Measurements from ENCODE around the gene DOCK2. TPM values are rescaled to one million over a fixed set of nuclear protein-coding genes. Genes with fewer than 3 reads are reported as not detected.
"Not testable (repeated sequence)": the region's sequence is repeated elsewhere in the genome, so short reads cannot be mapped to it uniquely, and the experiment has no call there.

The DOCK2 gene
- total RNA-seq, 1 experiment from 2014 or later, result 0.26 TPM

DNA sequence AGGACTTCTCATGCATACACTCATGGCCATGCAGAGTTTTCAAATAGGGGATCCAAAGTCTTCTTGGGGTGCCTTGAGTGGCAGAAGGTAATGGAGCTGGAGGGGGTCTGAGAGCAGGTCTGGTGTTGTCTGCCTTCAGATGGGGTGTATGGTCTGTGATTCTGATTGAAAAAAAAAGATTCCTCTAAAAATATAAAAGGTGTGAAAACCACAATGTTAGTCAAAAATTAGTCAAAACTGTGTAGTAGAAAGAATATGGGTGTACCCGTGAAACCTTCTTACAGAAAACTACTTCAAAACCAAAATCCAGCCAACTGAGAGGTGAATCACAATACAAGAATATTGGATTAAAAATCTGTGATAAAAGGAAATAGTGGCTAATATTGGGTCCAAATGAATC lies 20.1 kb downstream of the DOCK2 start:
- ATAC-seq (no peak), DNase-seq (no peak)
- Histone ChIP-seq H3K79me2 (ENCODE audit: low read length) (no peaks in the 10 kb centered on the region), H3F3A (ENCODE audit: low read length, unreplicated experiment) (no peaks in the 10 kb centered on the region), H3K9ac (ENCODE audit: low read length) (no peak overlapping the region), H3K9me3 (ENCODE audit: low read length) (no peaks in the 10 kb centered on the region), H3K4me3 (ENCODE audit: low read length) (no peak overlapping the region), H3K4me2 (ENCODE audit: low read length) (no peak overlapping the region), H4K20me1 (ENCODE audit: low read length) (no peaks in the 10 kb centered on the region), H3K36me3 (ENCODE audit: low read depth, low read length) (no peaks in the 10 kb centered on the region), H3K9me2 (replicated peaks; ENCODE audit: low read length) (no peaks in the 10 kb centered on the region), H3K4me1 (ENCODE audit: insufficient read depth, low read length) (no peaks in the 10 kb centered on the region), H2AFZ (ENCODE audit: low read length) (no peak overlapping the region), H3K27ac (ENCODE audit: low read length) (no peak overlapping the region), H3K27me3 (ENCODE audit: low read length) (no peaks in the 10 kb centered on the region)
- TF ChIP-seq, protein P1, sequence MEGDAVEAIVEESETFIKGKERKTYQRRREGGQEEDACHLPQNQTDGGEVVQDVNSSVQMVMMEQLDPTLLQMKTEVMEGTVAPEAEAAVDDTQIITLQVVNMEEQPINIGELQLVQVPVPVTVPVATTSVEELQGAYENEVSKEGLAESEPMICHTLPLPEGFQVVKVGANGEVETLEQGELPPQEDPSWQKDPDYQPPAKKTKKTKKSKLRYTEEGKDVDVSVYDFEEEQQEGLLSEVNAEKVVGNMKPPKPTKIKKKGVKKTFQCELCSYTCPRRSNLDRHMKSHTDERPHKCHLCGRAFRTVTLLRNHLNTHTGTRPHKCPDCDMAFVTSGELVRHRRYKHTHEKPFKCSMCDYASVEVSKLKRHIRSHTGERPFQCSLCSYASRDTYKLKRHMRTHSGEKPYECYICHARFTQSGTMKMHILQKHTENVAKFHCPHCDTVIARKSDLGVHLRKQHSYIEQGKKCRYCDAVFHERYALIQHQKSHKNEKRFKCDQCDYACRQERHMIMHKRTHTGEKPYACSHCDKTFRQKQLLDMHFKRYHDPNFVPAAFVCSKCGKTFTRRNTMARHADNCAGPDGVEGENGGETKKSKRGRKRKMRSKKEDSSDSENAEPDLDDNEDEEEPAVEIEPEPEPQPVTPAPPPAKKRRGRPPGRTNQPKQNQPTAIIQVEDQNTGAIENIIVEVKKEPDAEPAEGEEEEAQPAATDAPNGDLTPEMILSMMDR (conservative IDR thresholded peaks at IDR 0.05; ENCODE audit: low read depth, low read length), result no peak
- TF ChIP-seq EZH2phosphoT487 (IDR thresholded peaks at IDR 0.05; ENCODE audit: borderline replicate concordance, low read length) (no peak), EZH2 (IDR thresholded peaks at IDR 0.05; ENCODE audit: low read length, unreplicated experiment) (no peak)
- ChIA-PET CTCF (no interaction called here), POLR2A (ENCODE audit: unreplicated experiment) (no interaction called here)
- no TSS peak for BruUV-seq (replicated peaks)
- intact Hi-C loops (cut with micrococcal nuclease), result no loop called here

DNA sequence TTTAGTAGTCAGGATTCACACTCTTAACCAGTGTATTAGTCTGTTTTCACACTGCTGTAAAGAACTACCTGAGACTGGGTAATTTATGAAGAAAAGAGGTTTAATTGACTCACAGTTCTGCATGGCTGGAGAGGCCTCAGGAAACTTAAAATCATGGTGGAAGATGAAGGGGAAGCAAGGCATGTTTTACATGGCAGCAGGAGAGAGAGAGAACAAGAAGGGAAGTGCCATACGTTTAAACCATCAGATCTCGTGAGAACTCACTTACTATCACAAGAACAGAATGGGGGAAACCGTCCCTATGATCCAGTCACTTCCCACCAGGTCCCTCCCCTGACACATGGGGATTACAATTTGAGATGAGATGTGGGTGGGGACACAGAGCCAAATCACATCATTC lies 25.4 kb downstream of the DOCK2 start:
- H3K9me2 ChIP-seq (replicated peaks; ENCODE audit: low read length); H2AFZ ChIP-seq (ENCODE audit: low read length); H3F3A ChIP-seq (ENCODE audit: low read length, unreplicated experiment); H3K36me3 ChIP-seq (ENCODE audit: low read depth, low read length); POLR2A ChIA-PET (ENCODE audit: unreplicated experiment); H3K9ac ChIP-seq (ENCODE audit: low read length); H3K4me2 ChIP-seq (ENCODE audit: low read length); H3K9me3 ChIP-seq (ENCODE audit: low read length); H4K20me1 ChIP-seq (ENCODE audit: low read length); ATAC-seq; H3K27me3 ChIP-seq (ENCODE audit: low read length); H3K4me3 ChIP-seq (ENCODE audit: low read length); intact Hi-C loops (cut with micrococcal nuclease); H3K79me2 ChIP-seq (ENCODE audit: low read length); DNase-seq; CTCF ChIA-PET; H3K4me1 ChIP-seq (ENCODE audit: insufficient read depth, low read length); H3K27ac ChIP-seq (ENCODE audit: low read length); BruUV-seq (replicated peaks): not testable (repeated sequence)

DNA sequence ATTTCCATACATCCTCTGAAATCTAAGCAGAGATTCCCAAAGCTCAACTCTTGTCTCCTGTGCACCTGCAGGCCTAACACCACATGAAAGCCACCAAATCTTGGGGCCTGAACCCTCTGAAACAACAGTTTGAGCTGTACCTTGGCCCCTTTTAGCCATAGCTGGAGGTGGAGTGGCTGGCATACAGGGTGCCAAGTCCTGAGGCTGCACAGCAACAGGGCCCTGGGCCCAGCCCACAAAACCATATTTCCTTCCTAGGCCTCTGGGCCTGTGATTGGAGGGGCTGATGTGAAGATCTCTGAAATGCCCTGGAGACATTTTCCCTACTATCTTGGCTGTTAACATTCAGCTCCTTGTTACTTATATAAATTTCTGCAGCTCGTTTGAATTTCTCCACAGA lies 26.5 kb downstream of the DOCK2 start:
- no TSS peak for BruUV-seq (replicated peaks)
- H3K27ac ChIP-seq (ENCODE audit: low read length), result no peak overlapping the region
- no peak overlapping the region for H2AFZ ChIP-seq (ENCODE audit: low read length)
- intact Hi-C loops (cut with micrococcal nuclease), result no loop called here
- no peaks in the 10 kb centered on the region for H3K9me2 ChIP-seq (replicated peaks; ENCODE audit: low read length)
- DNase-seq (no peak), ATAC-seq (no peak)
- no peak overlapping the region for H3K4me3 ChIP-seq (ENCODE audit: low read length)
- no peaks in the 10 kb centered on the region for H4K20me1 ChIP-seq (ENCODE audit: low read length)
- peaks cover 9% of the 10 kb centered on the region for H3K4me1 ChIP-seq (ENCODE audit: insufficient read depth, low read length)
- ChIA-PET CTCF (no interaction called here), POLR2A (ENCODE audit: unreplicated experiment) (no interaction called here)
- TF ChIP-seq EZH2 (IDR thresholded peaks at IDR 0.05; ENCODE audit: low read length, unreplicated experiment) (no peak), EZH2phosphoT487 (IDR thresholded peaks at IDR 0.05; ENCODE audit: borderline replicate concordance, low read length) (no peak)
- TF ChIP-seq, protein P1 (conservative IDR thresholded peaks at IDR 0.05; ENCODE audit: low read depth, low read length), result no peak
- no peak overlapping the region for H3K9ac ChIP-seq (ENCODE audit: low read length)
- no peaks in the 10 kb centered on the region for H3K9me3 ChIP-seq (ENCODE audit: low read length)
- no peaks in the 10 kb centered on the region for H3F3A ChIP-seq (ENCODE audit: low read length, unreplicated experiment)
- H3K27me3 ChIP-seq (ENCODE audit: low read length), result no peaks in the 10 kb centered on the region
- no peak overlapping the region for H3K4me2 ChIP-seq (ENCODE audit: low read length)
- H3K36me3 ChIP-seq (ENCODE audit: low read depth, low read length), result no peaks in the 10 kb centered on the region
- H3K79me2 ChIP-seq (ENCODE audit: low read length), result no peaks in the 10 kb centered on the region

All from PC-3 (cell line).